ENCODE data around the gene SLC25A23.

DNA sequence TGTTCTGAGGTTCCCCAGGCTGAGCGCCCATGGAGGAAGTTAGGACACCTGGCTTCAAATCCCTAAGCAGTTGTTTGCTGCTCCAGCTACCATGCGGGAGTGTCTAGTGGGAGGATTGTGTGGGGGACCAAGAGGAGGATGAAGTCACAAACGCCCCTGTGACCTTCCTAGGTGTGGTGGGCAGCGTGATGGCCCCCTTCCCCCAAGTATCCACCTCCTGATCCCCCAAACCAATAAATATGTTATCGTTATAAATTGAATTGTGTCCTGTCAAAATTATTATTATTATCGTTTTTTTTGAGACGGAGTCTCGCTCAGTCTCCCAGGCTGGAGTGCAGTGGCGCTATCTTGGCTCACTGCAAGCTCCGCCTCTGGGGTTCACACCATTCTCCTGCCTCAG, 25.9 kb downstream of the SLC25A23 start, which contains the start of gene SLC25A41:
- TF ChIP-seq, protein P1, sequence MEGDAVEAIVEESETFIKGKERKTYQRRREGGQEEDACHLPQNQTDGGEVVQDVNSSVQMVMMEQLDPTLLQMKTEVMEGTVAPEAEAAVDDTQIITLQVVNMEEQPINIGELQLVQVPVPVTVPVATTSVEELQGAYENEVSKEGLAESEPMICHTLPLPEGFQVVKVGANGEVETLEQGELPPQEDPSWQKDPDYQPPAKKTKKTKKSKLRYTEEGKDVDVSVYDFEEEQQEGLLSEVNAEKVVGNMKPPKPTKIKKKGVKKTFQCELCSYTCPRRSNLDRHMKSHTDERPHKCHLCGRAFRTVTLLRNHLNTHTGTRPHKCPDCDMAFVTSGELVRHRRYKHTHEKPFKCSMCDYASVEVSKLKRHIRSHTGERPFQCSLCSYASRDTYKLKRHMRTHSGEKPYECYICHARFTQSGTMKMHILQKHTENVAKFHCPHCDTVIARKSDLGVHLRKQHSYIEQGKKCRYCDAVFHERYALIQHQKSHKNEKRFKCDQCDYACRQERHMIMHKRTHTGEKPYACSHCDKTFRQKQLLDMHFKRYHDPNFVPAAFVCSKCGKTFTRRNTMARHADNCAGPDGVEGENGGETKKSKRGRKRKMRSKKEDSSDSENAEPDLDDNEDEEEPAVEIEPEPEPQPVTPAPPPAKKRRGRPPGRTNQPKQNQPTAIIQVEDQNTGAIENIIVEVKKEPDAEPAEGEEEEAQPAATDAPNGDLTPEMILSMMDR (IDR thresholded peaks at IDR 0.05) = no peak
- no peak for TF ChIP-seq POLR2A (IDR thresholded peaks at IDR 0.05)
